Panc1 (cell line): ENCODE results near the gene RPS3. TPM values are rescaled to one million over a fixed set of nuclear protein-coding genes. Genes with fewer than 3 reads are reported as not detected.

Source experiments
- ATAC-seq: fragments of 200-7000 bp; cut with Tn5 transposase; 2 replicates; pipeline ENCODE4 v1.9.1; 2020; ENCODE audit warnings: mild to moderate bottlenecking, moderate library complexity
- BruUV-seq: library from RNA; stranded (reverse); fragments of 400-500 nt; replicated peaks from 2 replicates; lab custom pipeline; 2021; lab: Mats Ljungman, UMichigan
- CTCF ChIA-PET: fragments of 300-600 bp; sonication (Branson Sonifier 250); formaldehyde crosslinking; loops from one replicate; lab custom pipeline; 2022; ENCODE audit warnings: antibody characterized with exemption; lab: Charles Lee
- POLR2A ChIA-PET: fragments of 300-600 bp; sonication (Branson Sonifier 250); formaldehyde crosslinking; loops from one replicate; lab custom pipeline; 2022; ENCODE audit warnings: antibody characterized with exemption; lab: Charles Lee
- DNase-seq: peaks from one replicate; pipeline ENCODE4 v3.0.0-alpha.2; 2010; ENCODE audit warnings: low read depth, low spot score
- H3K27ac ChIP-seq: 2 replicates; pipeline ENCODE4 v1.5.1; 2011; ENCODE audit warnings: mild to moderate bottlenecking, low read length, inconsistent platforms
- H3K27me3 ChIP-seq: fragments of 200-500 bp; sonication (Bioruptor generic); 2 replicates; pipeline ENCODE4 v1.6.0; 2014; ENCODE audit warnings: low read length, inconsistent platforms; ENCODE audit not compliant: control insufficient read depth, insufficient read depth
- H3K36me3 ChIP-seq: fragments of 200-500 bp; sonication (Bioruptor generic); 2 replicates; pipeline ENCODE4 v1.5.1; 2014; ENCODE audit warnings: inconsistent platforms, mild to moderate bottlenecking, low read length, moderate library complexity; ENCODE audit not compliant: control insufficient read depth, insufficient read depth
- H3K4me1 ChIP-seq: 2 replicates; pipeline ENCODE4 v1.5.1; 2011; ENCODE audit warnings: inconsistent platforms, mild to moderate bottlenecking, low read length, moderate library complexity; ENCODE audit not compliant: control insufficient read depth, insufficient read depth
- H3K4me3 ChIP-seq, 2 experiments: 2 replicates each; pipeline ENCODE4 v1.5.1; 2011 to 2012; ENCODE audit warnings: low read depth in 2 of 2, low read length in 2 of 2, mild to moderate bottlenecking in 2 of 2, inconsistent platforms in 1 of 2, moderate library complexity in 1 of 2
- H3K9me3 ChIP-seq: fragments of 200-500 bp; sonication (Bioruptor generic); 2 replicates; pipeline ENCODE4 v1.5.1; 2014; ENCODE audit warnings: low read depth, mild to moderate bottlenecking, inconsistent platforms, low read length, moderate library complexity; ENCODE audit not compliant: control insufficient read depth, insufficient read depth
- POLR2AphosphoS5 ChIP-seq: IDR thresholded peaks from 2 replicates; pipeline ENCODE4 v1.6.1; 2012; ENCODE audit warnings: mild to moderate bottlenecking, low read depth, low read length, moderate library complexity
- SIN3A ChIP-seq: IDR thresholded peaks from 2 replicates; pipeline ENCODE4 v1.6.1; 2012; ENCODE audit warnings: low read depth, mild to moderate bottlenecking, low read length, moderate library complexity, borderline replicate concordance; ENCODE audit not compliant: insufficient read depth
- TCF7L2 ChIP-seq: IDR thresholded peaks from 2 replicates; pipeline ENCODE4 v1.6.1; 2011; ENCODE audit warnings: mild to moderate bottlenecking, low read depth, low read length, inconsistent platforms
- in situ Hi-C: cut with HindIII; loops from 2 replicates; pipeline ENCODE4 v1.10.0; 2016; ENCODE audit warnings: low sequenced_read_pairs, low pct_unique_long_range_greater_than_20kb
- intact Hi-C: fragments of 100-400 bp; cut with micrococcal nuclease; formaldehyde crosslinking; loops from one replicate; pipeline ENCODE4 v1.10.0; 2022; ENCODE audit not compliant: unreplicated experiment
- total RNA-seq: library from RNA; stranded (reverse); gene quantifications from one replicate; pipeline ENCODE4 v1.2.1, GENCODE V29; 2021; ENCODE audit not compliant: unreplicated experiment
- TF ChIP-seq, protein P1 (sequence below), 2 experiments: IDR thresholded peaks; 2 replicates each; pipeline ENCODE4 v1.6.1; 2011 to 2012; ENCODE audit warnings: low read depth in 2 of 2, control low read depth in 1 of 2, low read length in 1 of 2, mild to moderate bottlenecking in 1 of 2, moderate library complexity in 1 of 2; ENCODE audit not compliant: insufficient read depth in 1 of 2
- TF ChIP-seq, protein P2 (sequence below): fragments of 450-650 bp; IDR thresholded peaks from 2 replicates; pipeline ENCODE4 v1.5.1; 2017; ENCODE audit warnings: mild to moderate bottlenecking

Gene RPS3
- total RNA-seq, 1 experiment from 2014 or later, result 2,945 TPM

DNA sequence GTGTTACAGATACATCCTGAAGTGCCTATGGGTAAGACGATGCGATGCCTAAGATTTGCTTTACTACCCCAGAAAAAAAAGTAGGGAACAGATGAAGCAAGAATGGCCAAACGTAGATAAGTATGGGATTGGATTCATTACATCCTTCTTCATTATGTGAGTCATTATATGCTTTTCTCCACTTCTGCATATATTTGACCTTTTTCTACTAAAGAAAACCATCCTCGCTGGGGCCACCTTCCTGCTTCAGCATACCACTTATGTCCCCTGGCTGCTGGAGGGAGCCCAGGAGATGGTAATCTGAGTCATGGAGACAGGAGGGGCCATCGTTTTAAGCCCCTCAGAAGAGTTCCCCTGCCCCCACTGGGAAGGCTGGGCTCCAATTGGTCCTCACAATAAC, 48.1 kb downstream of the RPS3 start:
- no peak for ATAC-seq
- CTCF ChIA-PET, result no interaction called here
- H3K27me3 ChIP-seq, result no peaks in the 10 kb centered on the region; the same call in 1 of the 2 replicates
- no peak overlapping the region for H3K27ac ChIP-seq
- no peaks in the 10 kb centered on the region for H3K4me1 ChIP-seq
- DNase-seq, result no peak
- no peaks in the 10 kb centered on the region for H3K36me3 ChIP-seq
- TF ChIP-seq POLR2AphosphoS5 (no peak), TCF7L2 (no peak), SIN3A (no peak)
- TF ChIP-seq, protein P1, sequence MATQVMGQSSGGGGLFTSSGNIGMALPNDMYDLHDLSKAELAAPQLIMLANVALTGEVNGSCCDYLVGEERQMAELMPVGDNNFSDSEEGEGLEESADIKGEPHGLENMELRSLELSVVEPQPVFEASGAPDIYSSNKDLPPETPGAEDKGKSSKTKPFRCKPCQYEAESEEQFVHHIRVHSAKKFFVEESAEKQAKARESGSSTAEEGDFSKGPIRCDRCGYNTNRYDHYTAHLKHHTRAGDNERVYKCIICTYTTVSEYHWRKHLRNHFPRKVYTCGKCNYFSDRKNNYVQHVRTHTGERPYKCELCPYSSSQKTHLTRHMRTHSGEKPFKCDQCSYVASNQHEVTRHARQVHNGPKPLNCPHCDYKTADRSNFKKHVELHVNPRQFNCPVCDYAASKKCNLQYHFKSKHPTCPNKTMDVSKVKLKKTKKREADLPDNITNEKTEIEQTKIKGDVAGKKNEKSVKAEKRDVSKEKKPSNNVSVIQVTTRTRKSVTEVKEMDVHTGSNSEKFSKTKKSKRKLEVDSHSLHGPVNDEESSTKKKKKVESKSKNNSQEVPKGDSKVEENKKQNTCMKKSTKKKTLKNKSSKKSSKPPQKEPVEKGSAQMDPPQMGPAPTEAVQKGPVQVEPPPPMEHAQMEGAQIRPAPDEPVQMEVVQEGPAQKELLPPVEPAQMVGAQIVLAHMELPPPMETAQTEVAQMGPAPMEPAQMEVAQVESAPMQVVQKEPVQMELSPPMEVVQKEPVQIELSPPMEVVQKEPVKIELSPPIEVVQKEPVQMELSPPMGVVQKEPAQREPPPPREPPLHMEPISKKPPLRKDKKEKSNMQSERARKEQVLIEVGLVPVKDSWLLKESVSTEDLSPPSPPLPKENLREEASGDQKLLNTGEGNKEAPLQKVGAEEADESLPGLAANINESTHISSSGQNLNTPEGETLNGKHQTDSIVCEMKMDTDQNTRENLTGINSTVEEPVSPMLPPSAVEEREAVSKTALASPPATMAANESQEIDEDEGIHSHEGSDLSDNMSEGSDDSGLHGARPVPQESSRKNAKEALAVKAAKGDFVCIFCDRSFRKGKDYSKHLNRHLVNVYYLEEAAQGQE (IDR thresholded peaks at IDR 0.05; ENCODE audit: insufficient read depth in 1 of 2, low read depth in 2 of 2, low read length in 1 of 2), result no peak
- TF ChIP-seq, protein P2, sequence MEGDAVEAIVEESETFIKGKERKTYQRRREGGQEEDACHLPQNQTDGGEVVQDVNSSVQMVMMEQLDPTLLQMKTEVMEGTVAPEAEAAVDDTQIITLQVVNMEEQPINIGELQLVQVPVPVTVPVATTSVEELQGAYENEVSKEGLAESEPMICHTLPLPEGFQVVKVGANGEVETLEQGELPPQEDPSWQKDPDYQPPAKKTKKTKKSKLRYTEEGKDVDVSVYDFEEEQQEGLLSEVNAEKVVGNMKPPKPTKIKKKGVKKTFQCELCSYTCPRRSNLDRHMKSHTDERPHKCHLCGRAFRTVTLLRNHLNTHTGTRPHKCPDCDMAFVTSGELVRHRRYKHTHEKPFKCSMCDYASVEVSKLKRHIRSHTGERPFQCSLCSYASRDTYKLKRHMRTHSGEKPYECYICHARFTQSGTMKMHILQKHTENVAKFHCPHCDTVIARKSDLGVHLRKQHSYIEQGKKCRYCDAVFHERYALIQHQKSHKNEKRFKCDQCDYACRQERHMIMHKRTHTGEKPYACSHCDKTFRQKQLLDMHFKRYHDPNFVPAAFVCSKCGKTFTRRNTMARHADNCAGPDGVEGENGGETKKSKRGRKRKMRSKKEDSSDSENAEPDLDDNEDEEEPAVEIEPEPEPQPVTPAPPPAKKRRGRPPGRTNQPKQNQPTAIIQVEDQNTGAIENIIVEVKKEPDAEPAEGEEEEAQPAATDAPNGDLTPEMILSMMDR, result no peak
- H3K4me3 ChIP-seq, result no peak overlapping the region
- no peaks in the 10 kb centered on the region for H3K9me3 ChIP-seq
- intact Hi-C loops (no loop called here), in situ Hi-C loops (no loop called here)
- BruUV-seq, result no TSS peak
- POLR2A ChIA-PET, result no interaction called here

DNA sequence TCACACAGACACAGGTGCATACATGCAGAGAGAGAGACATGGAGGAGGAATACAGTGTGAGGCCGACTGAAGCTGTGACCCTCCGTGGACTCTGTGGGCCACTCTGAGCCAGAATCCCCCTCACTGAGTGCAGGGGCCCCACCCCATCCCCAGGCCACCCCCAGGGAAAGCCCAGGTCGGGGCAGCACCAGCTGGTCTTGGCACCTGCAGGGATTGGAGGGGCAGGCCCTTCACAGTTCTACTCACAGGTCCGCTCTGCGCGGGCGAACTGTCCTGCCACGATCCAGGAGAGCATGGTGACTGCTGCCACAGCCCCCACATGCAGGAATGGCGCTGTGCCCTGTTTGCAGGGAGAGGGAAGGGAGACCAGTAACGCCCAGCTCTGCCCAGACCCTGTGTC, 50.0 kb downstream of the RPS3 start:
- no peaks in the 10 kb centered on the region for H3K36me3 ChIP-seq
- no peaks in the 10 kb centered on the region for H3K9me3 ChIP-seq
- intact Hi-C loops (no loop called here), in situ Hi-C loops (no loop called here)
- H3K27ac ChIP-seq, result no peak overlapping the region
- H3K27me3 ChIP-seq, result 0 out of 2 replicates have a peak, but pooled peaks cover 3% of the 10 kb centered on the region
- ATAC-seq (no peak), DNase-seq (no peak)
- no peak overlapping the region for H3K4me3 ChIP-seq
- ChIA-PET POLR2A (no interaction called here), CTCF (interaction anchor here (0.6 kb wide), 1 partner anchor 321 kb away, joined by 3 read pairs; no protein-coding TSS in a partner anchor)
- H3K4me1 ChIP-seq, result no peaks in the 10 kb centered on the region
- no TSS peak for BruUV-seq
- TF ChIP-seq POLR2AphosphoS5 (no peak), TCF7L2 (no peak), SIN3A (no peak)
- TF ChIP-seq, protein P2, result no peak
- TF ChIP-seq, protein P1 (IDR thresholded peaks at IDR 0.05; ENCODE audit: insufficient read depth in 1 of 2, low read depth in 2 of 2, low read length in 1 of 2), result no peak
